Endometrial microvascular endothelial cells (primary cell): ENCODE data around the gene DOCK8. TPM values are rescaled to one million over a fixed set of nuclear protein-coding genes. Genes with fewer than 3 reads are reported as not detected.

Experiments
- in situ Hi-C: cut with HindIII; loops from 2 replicates; pipeline ENCODE4 v1.10.0; 2017; ENCODE audit warnings: low sequenced_read_pairs, low pct_unique_long_range_greater_than_20kb; ENCODE audit errors: inconsistent ontology term
- total RNA-seq: library from RNA; depleted of rRNA; stranded (reverse); fragments of >200 nt; gene quantifications from one replicate; pipeline ENCODE4 v1.2.3, GENCODE V29; 2015; ENCODE audit errors: inconsistent ontology term

The DOCK8 gene
- total RNA-seq, 1 donor from 2014 or later: not detected

- in situ Hi-C loops: no loop called here
These were observed 252.1 kb downstream of the DOCK8 start for GRCh38 chr9:466747-467146.

- in situ Hi-C loops: no loop called here
These were observed 254.2 kb downstream of the DOCK8 start for GRCh38 chr9:468766-469426.

GRCh38 chr9:469672-470551 lies 255.2 kb downstream of the DOCK8 start:
- in situ Hi-C loops: no loop called here

- in situ Hi-C loops: no loop called here
These were observed 256.0 kb downstream of the DOCK8 start for GRCh38 chr9:470552-471194.

- in situ Hi-C loops: no loop called here
These were observed 256.7 kb downstream of the DOCK8 start for GRCh38 chr9:471320-471719.

- in situ Hi-C loops: no loop called here
These were observed 257.9 kb downstream of the DOCK8 start for GRCh38 chr9:472479-473075.

- in situ Hi-C loops: no loop called here
These were observed 262.5 kb downstream of the DOCK8 start for GRCh38 chr9:477193-477592.

GRCh38 chr9:479304-479970 lies 264.8 kb downstream of the DOCK8 start:
- in situ Hi-C loops: no loop called here

- in situ Hi-C loops: no loop called here
These were observed 265.3 kb downstream of the DOCK8 start for GRCh38 chr9:479971-480350.

- in situ Hi-C loops: no loop called here
These were observed 268.1 kb downstream of the DOCK8 start for GRCh38 chr9:482739-483138.

GRCh38 chr9:486156-486555 lies 271.5 kb downstream of the DOCK8 start:
- in situ Hi-C loops: no loop called here

- in situ Hi-C loops: no loop called here
These were observed 272.8 kb downstream of the DOCK8 start for GRCh38 chr9:487429-487828.

- in situ Hi-C loops: no loop called here
These were observed 273.8 kb downstream of the DOCK8 start for GRCh38 chr9:488448-488847.

- in situ Hi-C loops: no loop called here
These were observed 274.8 kb downstream of the DOCK8 start for GRCh38 chr9:489198-490197.

GRCh38 chr9:494764-495163 lies 280.1 kb downstream of the DOCK8 start:
- in situ Hi-C loops: no loop called here

GRCh38 chr9:495739-496138 lies 281.1 kb downstream of the DOCK8 start:
- in situ Hi-C loops: no loop called here

- in situ Hi-C loops: no loop called here
These were observed 288.7 kb downstream of the DOCK8 start for GRCh38 chr9:503326-503725.
